Gastrocnemius medialis (tissue), 4 donors: ENCODE results near the gene CHMP6. TPM values are rescaled to one million over a fixed set of nuclear protein-coding genes. Genes with fewer than 3 reads are reported as not detected.
A peak's percentile ranks its signal among the peaks of the same experiment; 100 is the strongest.

ENCODE experiments used
- ATAC-seq, 2 donors: fragments of 150-250 bp; one replicate each; pipeline ENCODE4 v1.9.1; 2016
- DNase-seq, 2 donors: peaks; one replicate each; pipeline ENCODE4 v3.0.0-alpha.2; 2019
- H3K27ac ChIP-seq, 4 donors: fragments of 200-600 bp; sonication (generic); 1 replicate in 1 of 4; 2 replicates in 3 of 4; pipeline ENCODE4 v1.5.1; 2016 to 2018; ENCODE audit warnings: mild to moderate bottlenecking in 2 of 4, moderate library complexity in 1 of 4
- H3K27me3 ChIP-seq, 3 donors: fragments of 200-600 bp; sonication (generic) in 2 of 3; 1 replicate in 1 of 3; 2 replicates in 2 of 3; pipeline versions ENCODE4 v1.5.1 to v1.6.0; 2016 to 2019; ENCODE audit warnings: mild to moderate bottlenecking in 1 of 3, moderate library complexity in 1 of 3
- H3K36me3 ChIP-seq, 2 donors: fragments of 200-600 bp; sonication (generic) in 1 of 2; one replicate each; pipeline ENCODE4 v1.5.1; 2017 to 2018
- H3K4me1 ChIP-seq, 2 donors: fragments of 200-600 bp; sonication (generic) in 1 of 2; one replicate each; pipeline ENCODE4 v1.5.1; 2016 to 2017; ENCODE audit warnings: mild to moderate bottlenecking in 2 of 2
- H3K4me3 ChIP-seq, 4 donors: fragments of 200-600 bp; sonication (generic) in 3 of 4; 1 replicate in 1 of 4; 2 replicates in 3 of 4; pipeline ENCODE4 v1.5.1; 2016 to 2019; ENCODE audit warnings: mild to moderate bottlenecking in 2 of 4
- H3K9me3 ChIP-seq, 3 donors: fragments of 200-600 bp; sonication (generic) in 2 of 3; 1 replicate in 1 of 3; 2 replicates in 2 of 3; pipeline ENCODE4 v1.5.1; 2016 to 2019
- CTCF ChIP-seq, 5 experiments: fragments of 450-650 bp in 3 of 5; fragments of 200-600 bp in 2 of 5; sonication (generic) in 2 of 5; IDR thresholded peaks in 4 of 5; conservative IDR thresholded peaks in 1 of 5; 1 replicate in 4 of 5; 2 replicates in 1 of 5; pipeline ENCODE4 v1.5.1; 2016 to 2019; ENCODE audit warnings: antibody characterized with exemption in 5 of 5, mild to moderate bottlenecking in 3 of 5, moderate library complexity in 3 of 5
- POLR2A ChIP-seq, 2 donors: fragments of 450-650 bp; IDR thresholded peaks; one replicate each; pipeline ENCODE4 v1.6.1; 2017; ENCODE audit warnings: antibody characterized with exemption in 2 of 2, mild to moderate bottlenecking in 2 of 2, moderate library complexity in 2 of 2
- in situ Hi-C, 4 donors: fragments of 200-750 bp; cut with MboI; loops; one replicate each; pipeline versions ENCODE4 v1.15.0 to v1.8.0; 2017; ENCODE audit warnings: low sequenced_read_pairs in 4 of 4
- intact Hi-C: fragments of 100-400 bp; cut with DNase I; formaldehyde crosslinking; loops from one replicate; pipeline ENCODE4 v1.15.1; 2023; ENCODE audit warnings: low total_unique reads
- total RNA-seq, 4 donors: library from RNA; depleted of rRNA; stranded (reverse); fragments of >200 nt; gene quantifications; one replicate each; pipeline versions ENCODE4 v1.1.0 to v1.2.3, GENCODE V29; 2016

Gene CHMP6
- total RNA-seq, 4 donors from 2014 or later: 29.8 to 33.3 (median 33.0) TPM

- H3K9me3 ChIP-seq: no peaks in the 10 kb centered on the region
- TF ChIP-seq POLR2A (IDR thresholded peaks at IDR 0.05) (no peak), CTCF (IDR thresholded peaks at IDR 0.05 in 4 of 5, conservative IDR thresholded peaks at IDR 0.05 in 1 of 5) (no peak)
- in situ Hi-C loops (no loop called here), intact Hi-C loops (loop anchor here (10.0 kb wide), 1 partner anchor 192 kb away; the partner anchor contains the start of gene CEP131)
- H3K27ac ChIP-seq: no peak overlapping the region
- peaks cover 7 to 15% of the 10 kb centered on the region in 2 donors for H3K4me1 ChIP-seq
- H3K4me3 ChIP-seq: no peak overlapping the region
- peaks cover 13 to 17% (median 17%) of the 10 kb centered on the region in 3 donors for H3K27me3 ChIP-seq
- ATAC-seq (no peak), DNase-seq (no peak)
- H3K36me3 ChIP-seq: no peaks in the 10 kb centered on the region
These were observed 41.2 kb downstream of the CHMP6 start for GRCh38 chr17:81032641-81033480.

GRCh38 chr17:81033535-81034167 is 42.0 kb downstream of the CHMP6 start:
- Histone ChIP-seq H3K27ac (no peak overlapping the region), H3K27me3 (peaks cover 5 to 10% (median 9%) of the 10 kb centered on the region in 3 donors), H3K9me3 (no peaks in the 10 kb centered on the region), H3K4me3 (peak overlapping the region; percentile 50 to 55 (median 54)), H3K4me1 (peaks cover 14 to 22% of the 10 kb centered on the region in 2 donors), H3K36me3 (no peaks in the 10 kb centered on the region)
- TF ChIP-seq CTCF (IDR thresholded peaks at IDR 0.05 in 4 of 5, conservative IDR thresholded peaks at IDR 0.05 in 1 of 5) (no peak), POLR2A (IDR thresholded peaks at IDR 0.05) (no peak)
- in situ Hi-C loops: no loop called here
- intact Hi-C loops: loop anchor here (10.0 kb wide), 1 partner anchor 191 kb away; the partner anchor contains the start of gene CEP131
- DNase-seq (no peak), ATAC-seq (no peak)

- in situ Hi-C loops: no loop called here
- intact Hi-C loops: loop anchor here (10.0 kb wide), 1 partner anchor 191 kb away; the partner anchor contains the start of gene CEP131
- H3K4me1 ChIP-seq: peaks cover 14 to 28% of the 10 kb centered on the region in 2 donors
- no peak overlapping the region for H3K27ac ChIP-seq
- DNase-seq: no peak
- ATAC-seq: peak; percentile 12 to 19
- H3K4me3 ChIP-seq: peak overlapping the region; percentile 50 to 55 (median 54)
- H3K9me3 ChIP-seq: no peaks in the 10 kb centered on the region
- TF ChIP-seq POLR2A (IDR thresholded peaks at IDR 0.05) (no peak), CTCF (IDR thresholded peaks at IDR 0.05 in 4 of 5, conservative IDR thresholded peaks at IDR 0.05 in 1 of 5) (no peak)
- peaks cover 3 to 5% (median 4%) of the 10 kb centered on the region in 3 donors for H3K27me3 ChIP-seq
- H3K36me3 ChIP-seq: no peaks in the 10 kb centered on the region
These were observed 42.6 kb downstream of the CHMP6 start for GRCh38 chr17:81034168-81034777.

GRCh38 chr17:81034779-81035520 is 43.3 kb downstream of the CHMP6 start, which contains the start of gene BAIAP2:
TSS of gene BAIAP2 (plus strand) at chr17:81035151. CDS start at chr17:81035255, 104 bp downstream.
- Histone ChIP-seq H3K27ac (peak within 1 kb of the TSS in 2 of 4 donors; percentile 34 to 46), H3K36me3 (no peaks in the 10 kb centered on the region), H3K4me1 (peaks cover 14 to 34% of the 10 kb centered on the region in 2 donors), H3K4me3 (peak within 1 kb of the TSS; percentile 50 to 66 (median 54)), H3K27me3 (peaks cover 0 to 4% (median 2%) of the 10 kb centered on the region in 3 donors), H3K9me3 (no peaks in the 10 kb centered on the region)
- TF ChIP-seq CTCF (IDR thresholded peaks at IDR 0.05 in 4 of 5, conservative IDR thresholded peaks at IDR 0.05 in 1 of 5) (peak in 1 of 5 experiments; percentile 11), POLR2A (IDR thresholded peaks at IDR 0.05) (peak; percentile 90 to 92)
- DNase-seq (peak; percentile 92 to 93), ATAC-seq (peak; percentile 83 to 85)
- intact Hi-C loops: loop anchor here (1.0 to 10.0 kb wide), 2 partner anchors 45 to 190 kb away; partner anchors contain the start of gene CEP131
- in situ Hi-C loops: no loop called here
